ENCODE results near the gene KIAA1549.

DNA sequence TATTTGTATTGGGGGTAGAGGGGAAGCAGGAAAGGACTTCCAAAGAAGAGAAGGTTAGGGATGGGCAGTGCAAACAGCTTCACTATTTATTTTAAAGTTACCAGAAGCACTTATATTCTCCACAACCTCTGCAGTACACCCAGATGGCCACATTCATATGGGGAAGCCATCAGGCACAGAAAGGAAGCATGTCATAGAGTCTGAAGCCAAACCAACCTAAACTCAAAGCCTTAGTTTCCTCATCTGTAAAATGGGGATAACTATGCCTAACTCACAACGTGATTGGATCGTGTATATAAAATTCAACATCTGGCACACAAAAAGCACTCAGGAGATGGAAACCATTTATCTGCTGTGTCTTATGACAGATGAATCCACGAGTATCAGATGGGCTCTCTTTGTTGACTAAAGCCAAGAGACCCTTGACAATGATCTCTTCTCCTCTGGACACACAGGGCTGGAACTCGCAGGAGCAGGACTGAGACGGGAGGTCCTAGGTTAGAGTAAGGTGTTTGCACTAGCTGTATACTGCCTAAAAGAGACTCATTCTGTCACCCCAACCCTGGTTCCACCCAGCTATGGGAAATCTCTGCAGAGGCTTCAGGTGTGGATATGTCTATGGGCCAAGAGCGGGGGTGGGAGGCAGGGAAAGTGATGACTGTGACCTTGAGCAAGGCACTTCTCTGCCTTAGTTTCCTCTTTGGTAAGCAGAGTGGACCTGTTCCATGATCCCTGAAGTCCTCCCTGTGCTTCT lies 1.8 kb downstream of the KIAA1549 start:
- no peak for TF ChIP-seq RXRA (IDR thresholded peaks at IDR 0.05; ENCODE audit: insufficient read depth, low read depth, low read length)
- TF ChIP-seq, protein P1, sequence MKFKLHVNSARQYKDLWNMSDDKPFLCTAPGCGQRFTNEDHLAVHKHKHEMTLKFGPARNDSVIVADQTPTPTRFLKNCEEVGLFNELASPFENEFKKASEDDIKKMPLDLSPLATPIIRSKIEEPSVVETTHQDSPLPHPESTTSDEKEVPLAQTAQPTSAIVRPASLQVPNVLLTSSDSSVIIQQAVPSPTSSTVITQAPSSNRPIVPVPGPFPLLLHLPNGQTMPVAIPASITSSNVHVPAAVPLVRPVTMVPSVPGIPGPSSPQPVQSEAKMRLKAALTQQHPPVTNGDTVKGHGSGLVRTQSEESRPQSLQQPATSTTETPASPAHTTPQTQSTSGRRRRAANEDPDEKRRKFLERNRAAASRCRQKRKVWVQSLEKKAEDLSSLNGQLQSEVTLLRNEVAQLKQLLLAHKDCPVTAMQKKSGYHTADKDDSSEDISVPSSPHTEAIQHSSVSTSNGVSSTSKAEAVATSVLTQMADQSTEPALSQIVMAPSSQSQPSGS (IDR thresholded peaks at IDR 0.05; ENCODE audit: low read length), result no peak
- TF ChIP-seq CTCF (IDR thresholded peaks at IDR 0.05; ENCODE audit: control extremely low read depth in 1 of 3, insufficient read depth in 1 of 3, low read depth in 1 of 3, low read length in 3 of 3), result peak in 1 of 3 experiments; percentile 17; a peak in 1 of 4 replicates
- TF ChIP-seq CBX8 (IDR thresholded peaks at IDR 0.05; ENCODE audit: borderline replicate concordance, low read depth, low read length), result no peak
- no peak for TF ChIP-seq BCL11A (IDR thresholded peaks at IDR 0.05; ENCODE audit: low read depth in 2 of 2, low read length in 2 of 2)
- TF ChIP-seq EZH2 (IDR thresholded peaks at IDR 0.05; ENCODE audit: low read depth, low read length, severe bottlenecking), result no peak
- TF ChIP-seq SIN3A (conservative IDR thresholded peaks at IDR 0.05 in 1 of 2, IDR thresholded peaks at IDR 0.05 in 1 of 2; ENCODE audit: low read depth in 1 of 2, low read length in 2 of 2), result no peak
- no peak for TF ChIP-seq POLR2AphosphoS5 (IDR thresholded peaks at IDR 0.05; ENCODE audit: low read depth, low read length)

All from H1 (cell line).